WI38 (cell line): ENCODE measurements around the gene SYPL1.

Experiments
- H3K4me3 ChIP-seq: 2 replicates; pipeline ENCODE4 v1.5.1; 2011; ENCODE audit warnings: low read depth, mild to moderate bottlenecking, control low read depth, low read length
- CTCF ChIP-seq: IDR thresholded peaks from 2 replicates; pipeline ENCODE4 v1.5.1; 2012; ENCODE audit warnings: low read depth, mild to moderate bottlenecking, control low read depth, low read length

SYPL1 gene

GRCh38 chr7:106120500-106120899, 8.4 kb upstream of the SYPL1 start:
- no peak for TF ChIP-seq CTCF
- H3K4me3 ChIP-seq: no peak overlapping the region

DNA sequence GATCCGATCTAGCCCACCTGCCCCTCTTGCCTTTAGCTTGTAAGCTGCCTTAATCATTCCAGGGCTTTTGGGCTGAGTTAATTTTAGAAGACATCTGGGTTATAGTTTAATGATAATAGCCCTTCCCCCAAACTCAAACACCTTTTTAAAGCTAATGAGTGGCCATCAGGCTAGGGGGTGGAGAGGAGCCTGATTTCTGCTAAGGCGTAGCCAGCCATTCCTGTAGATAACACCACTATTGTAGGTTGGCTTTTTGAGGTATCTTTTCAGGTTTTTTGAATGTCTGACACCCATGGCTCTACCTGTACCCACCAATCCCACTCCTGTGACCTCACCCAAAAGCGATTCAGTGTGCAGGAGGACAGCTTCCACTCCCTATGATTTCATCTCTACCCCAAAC, 7.6 kb upstream of the SYPL1 start:
- H3K4me3 ChIP-seq: no peak overlapping the region
- no peak for TF ChIP-seq CTCF

DNA sequence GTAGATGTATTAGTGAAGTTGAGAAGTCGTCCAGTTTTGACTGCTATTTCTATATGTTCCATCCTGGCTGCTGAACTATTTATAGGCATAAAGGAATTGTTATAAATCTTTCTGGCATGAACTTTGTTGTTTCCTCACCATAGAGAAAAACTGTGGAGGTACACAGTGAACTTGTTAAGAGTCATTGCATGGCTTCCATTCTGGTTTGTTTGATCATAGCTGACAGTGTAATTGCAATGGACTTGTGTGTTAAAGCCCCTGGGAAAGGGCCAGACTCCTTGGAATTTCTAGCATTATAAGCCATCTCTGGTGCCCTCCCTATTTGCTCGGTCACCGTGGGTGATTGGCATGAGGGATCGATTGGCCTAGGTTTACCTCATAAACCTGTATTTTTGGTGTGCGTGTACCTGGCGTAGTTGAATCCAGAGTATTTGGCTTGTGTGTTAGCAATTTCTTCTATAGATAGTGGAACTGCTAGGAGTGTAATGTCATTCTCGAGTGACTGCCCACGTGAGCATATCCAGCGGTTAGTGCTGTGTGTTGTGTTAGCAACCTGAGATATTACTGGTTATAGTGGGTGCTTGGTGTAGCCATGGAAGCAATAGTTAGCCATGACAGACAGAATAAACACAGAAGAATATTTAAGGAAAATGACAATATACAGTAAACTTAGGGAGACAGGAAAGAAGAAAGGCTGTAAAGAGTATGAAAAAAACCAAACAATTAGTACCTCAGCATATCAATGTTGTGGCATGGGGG, 5.9 kb upstream of the SYPL1 start:
- no peak overlapping the region for H3K4me3 ChIP-seq
- no peak for TF ChIP-seq CTCF

DNA sequence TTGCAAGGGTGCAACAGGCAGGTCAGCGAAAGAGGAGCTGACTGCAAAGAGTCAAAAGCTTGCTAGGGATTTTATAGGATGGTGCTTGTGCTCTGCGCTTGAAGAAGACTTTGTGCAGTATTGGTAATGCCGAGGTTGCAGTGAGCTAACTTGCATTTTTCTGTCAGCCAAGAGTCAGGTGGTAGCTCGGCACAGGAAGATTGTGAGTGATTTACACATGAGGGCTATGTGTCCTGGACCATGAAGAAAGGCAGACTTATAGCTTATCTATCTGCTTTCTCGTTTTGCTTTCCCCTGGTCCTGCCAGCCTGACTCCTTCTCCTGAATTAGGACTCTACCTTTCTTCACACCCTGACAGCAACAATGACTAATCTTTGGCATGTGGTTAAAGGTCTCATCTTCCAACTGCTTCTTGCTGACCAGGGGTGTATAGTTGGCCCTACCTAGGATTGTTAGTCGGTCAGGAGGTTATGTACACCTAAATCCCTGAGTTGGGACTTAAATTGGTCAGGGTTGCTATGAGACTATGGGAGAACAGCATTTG, 4.1 kb upstream of the SYPL1 start:
- H3K4me3 ChIP-seq: no peak overlapping the region

DNA sequence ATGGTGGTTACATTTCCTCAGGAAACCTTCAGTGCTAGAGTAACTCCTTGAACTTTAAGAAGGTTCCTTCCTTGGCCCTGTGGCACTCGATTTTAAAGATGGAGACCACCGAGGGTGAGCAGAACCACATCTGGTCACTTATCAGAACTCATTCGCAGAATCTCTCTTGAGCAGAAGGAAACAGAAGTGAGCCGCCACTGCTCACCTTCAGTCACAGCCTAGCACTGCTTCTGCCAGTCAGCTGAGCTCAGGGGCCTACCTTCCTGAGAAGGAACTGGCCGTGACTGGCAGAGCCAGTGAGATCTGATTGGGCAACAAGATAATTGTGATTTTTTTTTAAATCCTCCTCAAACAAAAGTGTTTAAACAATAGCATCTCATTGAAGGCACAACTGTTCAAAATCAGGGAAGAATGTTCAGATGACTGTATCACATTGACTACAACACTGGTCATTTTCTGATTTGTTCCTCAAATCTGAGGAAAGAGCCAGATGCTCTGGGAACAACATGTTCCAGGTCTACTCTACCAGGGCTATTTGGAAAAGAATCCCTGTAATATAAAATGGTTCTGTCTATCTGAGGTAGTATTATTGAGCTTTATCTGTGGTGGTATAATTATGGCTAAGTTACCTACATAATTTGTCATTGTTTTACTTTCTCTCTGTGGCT, 2.7 kb upstream of the SYPL1 start:
- TF ChIP-seq CTCF: no peak
- no peak overlapping the region for H3K4me3 ChIP-seq

More for the DNA sequence above, 4.1 kb upstream of the SYPL1 start:
- no peak for TF ChIP-seq CTCF

DNA sequence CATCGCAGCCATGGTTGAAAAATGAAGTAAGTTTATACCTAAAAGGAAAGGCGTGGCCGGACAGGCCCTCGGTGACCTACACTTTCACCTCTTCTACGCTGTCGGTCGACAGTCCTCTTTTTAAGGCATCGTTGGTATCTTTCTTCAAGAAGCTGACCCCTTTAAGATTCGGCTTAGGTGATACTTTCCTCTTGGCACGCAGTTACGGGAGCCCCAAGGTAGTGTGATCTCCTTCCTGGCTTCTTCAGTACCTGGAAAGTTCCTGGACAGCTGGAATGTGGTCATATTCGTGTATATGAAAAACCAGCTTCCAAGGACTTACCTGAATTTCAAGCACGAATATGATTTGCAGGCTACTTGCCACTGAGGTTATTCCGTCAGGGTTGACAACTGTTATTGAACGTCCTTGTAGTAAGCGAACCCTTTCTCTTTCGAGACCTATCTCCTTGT, 885 bp upstream of the SYPL1 start:
- no peak for TF ChIP-seq CTCF
- H3K4me3 ChIP-seq: no peak overlapping the region; the same call in 1 of the 2 replicates

DNA sequence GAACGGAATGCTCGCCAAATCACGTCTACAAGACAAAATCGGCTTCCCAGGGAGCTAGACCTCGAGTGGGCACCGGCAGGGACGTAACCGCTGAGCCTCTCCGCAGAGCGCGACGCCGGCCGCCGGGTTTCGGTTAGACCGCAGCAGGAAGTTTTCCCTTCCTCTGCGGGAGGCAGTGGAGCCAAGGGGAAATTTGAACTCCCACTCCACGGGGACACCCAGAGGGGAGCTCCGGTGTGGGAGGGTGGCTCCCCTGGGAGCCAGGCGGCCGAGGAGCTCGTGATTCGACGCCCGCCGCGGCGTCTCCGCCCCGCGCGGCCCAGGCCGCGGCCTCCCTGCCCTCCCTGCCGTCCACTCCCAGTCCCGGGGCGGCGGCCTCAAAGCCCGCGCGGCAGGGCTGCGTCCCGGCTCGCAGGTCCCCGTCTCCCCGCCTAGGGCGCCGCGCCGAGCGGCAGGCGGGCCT, 426 bp downstream of the SYPL1 start:
- no peak for TF ChIP-seq CTCF
- H3K4me3 ChIP-seq: peak overlapping the region; percentile 69
